GM12801 (cell line): Measurements from ENCODE around the gene INPPL1.

ENCODE experiments used
- CTCF ChIP-seq: IDR thresholded peaks from one replicate; pipeline ENCODE4 v1.5.1; 2011; ENCODE audit warnings: control low read depth; ENCODE audit not compliant: insufficient read length; ENCODE audit errors: extremely low read depth

Gene INPPL1

GRCh38 chr11:72208281-72208680 lies 16.3 kb upstream of the INPPL1 start:
- TF ChIP-seq CTCF, result no peak

GRCh38 chr11:72209101-72209500 lies 15.5 kb upstream of the INPPL1 start:
- TF ChIP-seq CTCF, result no peak

- no peak for TF ChIP-seq CTCF
These were observed 7.9 kb upstream of the INPPL1 start, which contains the start of gene FOLR2 for GRCh38 chr11:72216638-72217037. FOLR2 (plus strand) TSS chr11:72216794; CDS start chr11:72218585, 1,791 bp downstream.

GRCh38 chr11:72217841-72218240 lies 6.7 kb upstream of the INPPL1 start:
- no peak for TF ChIP-seq CTCF

GRCh38 chr11:72218251-72218745 lies 6.3 kb upstream of the INPPL1 start:
- no peak for TF ChIP-seq CTCF

- TF ChIP-seq CTCF, result no peak
These were observed 3.7 kb upstream of the INPPL1 start for GRCh38 chr11:72220696-72221363.

GRCh38 chr11:72221386-72222075 lies 3.0 kb upstream of the INPPL1 start:
- TF ChIP-seq CTCF, result no peak
